ENCODE data around the gene CHAC1.

DNA sequence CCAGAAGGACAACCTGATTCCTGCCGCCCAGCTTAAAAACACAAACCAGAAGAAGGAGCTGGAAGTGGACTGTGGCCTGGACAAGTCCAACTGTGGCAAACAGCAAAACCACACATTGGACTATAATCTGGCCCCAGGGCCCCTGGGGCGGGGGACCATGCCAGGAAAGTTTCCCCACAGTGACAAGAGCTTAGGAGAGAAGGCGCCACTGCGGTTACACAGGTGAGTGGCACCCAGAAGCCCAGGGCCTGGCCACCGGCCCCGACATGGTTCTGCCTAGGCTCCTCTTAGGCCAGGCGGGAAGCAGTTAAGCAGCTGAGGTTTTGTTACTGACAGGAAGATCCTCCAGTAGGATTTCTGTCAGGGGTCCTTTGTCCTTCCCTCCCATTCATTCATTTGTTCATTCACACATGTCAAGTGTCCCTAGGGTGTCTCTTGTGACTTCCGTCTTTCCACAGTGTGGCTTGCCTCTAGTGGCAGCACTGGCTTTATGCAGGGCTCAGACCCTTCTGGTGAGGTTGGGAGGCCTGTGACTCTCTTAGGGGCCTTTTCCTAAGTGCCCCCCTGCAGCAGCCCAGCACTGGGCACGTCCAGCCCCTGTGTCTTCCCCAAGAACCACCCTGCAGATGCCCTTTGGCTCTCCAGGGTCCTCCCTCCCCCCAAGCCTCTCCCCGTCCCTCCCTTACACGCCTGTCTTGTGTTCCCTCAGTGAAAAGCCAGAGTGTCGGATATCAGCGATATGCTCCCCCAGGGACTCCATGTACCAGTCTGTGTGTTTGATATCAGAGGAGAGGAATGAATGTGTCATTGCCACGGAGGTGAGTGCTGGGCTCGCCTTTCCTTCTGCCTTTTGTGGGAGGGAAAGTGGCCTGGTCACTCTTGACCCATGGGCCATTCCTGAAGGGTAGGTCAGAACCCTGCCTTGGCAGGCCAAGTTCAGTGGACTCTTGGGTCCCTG is 16.3 kb upstream of the CHAC1 start:
- TF ChIP-seq, protein P1, sequence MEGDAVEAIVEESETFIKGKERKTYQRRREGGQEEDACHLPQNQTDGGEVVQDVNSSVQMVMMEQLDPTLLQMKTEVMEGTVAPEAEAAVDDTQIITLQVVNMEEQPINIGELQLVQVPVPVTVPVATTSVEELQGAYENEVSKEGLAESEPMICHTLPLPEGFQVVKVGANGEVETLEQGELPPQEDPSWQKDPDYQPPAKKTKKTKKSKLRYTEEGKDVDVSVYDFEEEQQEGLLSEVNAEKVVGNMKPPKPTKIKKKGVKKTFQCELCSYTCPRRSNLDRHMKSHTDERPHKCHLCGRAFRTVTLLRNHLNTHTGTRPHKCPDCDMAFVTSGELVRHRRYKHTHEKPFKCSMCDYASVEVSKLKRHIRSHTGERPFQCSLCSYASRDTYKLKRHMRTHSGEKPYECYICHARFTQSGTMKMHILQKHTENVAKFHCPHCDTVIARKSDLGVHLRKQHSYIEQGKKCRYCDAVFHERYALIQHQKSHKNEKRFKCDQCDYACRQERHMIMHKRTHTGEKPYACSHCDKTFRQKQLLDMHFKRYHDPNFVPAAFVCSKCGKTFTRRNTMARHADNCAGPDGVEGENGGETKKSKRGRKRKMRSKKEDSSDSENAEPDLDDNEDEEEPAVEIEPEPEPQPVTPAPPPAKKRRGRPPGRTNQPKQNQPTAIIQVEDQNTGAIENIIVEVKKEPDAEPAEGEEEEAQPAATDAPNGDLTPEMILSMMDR (IDR thresholded peaks at IDR 0.05; ENCODE audit: low read depth, low read length, poor library complexity, severe bottlenecking): peak; percentile 46
- TF ChIP-seq EZH2phosphoT487 (IDR thresholded peaks at IDR 0.05; ENCODE audit: borderline replicate concordance, low read length): no peak

All from DOHH2 (cell line).